Neural cell (in vitro differentiated cells): Measurements from ENCODE around the gene TSPAN18.

Experiments used
- EZH2 ChIP-seq: fragments of 200-600, 300-800 bp; shearing (Covaris generic), sonication (generic); IDR thresholded peaks from 2 replicates; pipeline ENCODE4 v1.6.1; 2014; ENCODE audit warnings: antibody characterized with exemption, low read length, borderline replicate concordance, mild to moderate bottlenecking; ENCODE audit not compliant: insufficient read depth, poor library complexity, severe bottlenecking
- POLR2AphosphoS5 ChIP-seq: IDR thresholded peaks from 2 replicates; pipeline ENCODE4 v1.6.1; 2012
- SMC3 ChIP-seq: fragments of 450-650 bp; conservative IDR thresholded peaks from 2 replicates; pipeline ENCODE4 v1.6.1; 2014; ENCODE audit warnings: antibody characterized with exemption, mild to moderate bottlenecking, moderate library complexity; ENCODE audit not compliant: poor library complexity
- TF ChIP-seq, protein P1 (sequence below): fragments of 450-650 bp; IDR thresholded peaks from 2 replicates; pipeline ENCODE4 v1.5.1; 2014; ENCODE audit warnings: antibody characterized with exemption, mild to moderate bottlenecking, moderate library complexity; ENCODE audit not compliant: poor library complexity, severe bottlenecking

DNA sequence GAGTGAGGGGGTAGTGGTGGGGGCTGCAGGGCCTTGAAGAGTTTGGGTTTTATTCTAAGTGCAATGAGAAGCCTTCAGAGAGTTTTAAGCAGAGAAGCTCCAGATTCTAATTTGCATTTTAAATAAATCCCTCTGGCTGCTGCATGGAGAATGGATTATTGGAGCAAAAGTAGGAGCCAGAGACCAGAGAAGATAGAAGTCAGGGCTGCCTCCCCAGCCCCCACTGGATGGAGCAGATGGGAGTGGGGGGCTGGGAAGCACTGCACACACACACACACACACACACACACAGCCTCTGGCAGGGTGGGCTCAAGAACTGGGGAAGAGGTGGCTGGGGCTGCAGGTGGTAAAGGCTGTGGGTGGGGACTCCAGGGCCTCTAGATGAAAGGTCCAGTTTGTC lies 75.6 kb downstream of the TSPAN18 start:
- TF ChIP-seq, protein P1, sequence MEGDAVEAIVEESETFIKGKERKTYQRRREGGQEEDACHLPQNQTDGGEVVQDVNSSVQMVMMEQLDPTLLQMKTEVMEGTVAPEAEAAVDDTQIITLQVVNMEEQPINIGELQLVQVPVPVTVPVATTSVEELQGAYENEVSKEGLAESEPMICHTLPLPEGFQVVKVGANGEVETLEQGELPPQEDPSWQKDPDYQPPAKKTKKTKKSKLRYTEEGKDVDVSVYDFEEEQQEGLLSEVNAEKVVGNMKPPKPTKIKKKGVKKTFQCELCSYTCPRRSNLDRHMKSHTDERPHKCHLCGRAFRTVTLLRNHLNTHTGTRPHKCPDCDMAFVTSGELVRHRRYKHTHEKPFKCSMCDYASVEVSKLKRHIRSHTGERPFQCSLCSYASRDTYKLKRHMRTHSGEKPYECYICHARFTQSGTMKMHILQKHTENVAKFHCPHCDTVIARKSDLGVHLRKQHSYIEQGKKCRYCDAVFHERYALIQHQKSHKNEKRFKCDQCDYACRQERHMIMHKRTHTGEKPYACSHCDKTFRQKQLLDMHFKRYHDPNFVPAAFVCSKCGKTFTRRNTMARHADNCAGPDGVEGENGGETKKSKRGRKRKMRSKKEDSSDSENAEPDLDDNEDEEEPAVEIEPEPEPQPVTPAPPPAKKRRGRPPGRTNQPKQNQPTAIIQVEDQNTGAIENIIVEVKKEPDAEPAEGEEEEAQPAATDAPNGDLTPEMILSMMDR: no peak
- TF ChIP-seq POLR2AphosphoS5: no peak
- TF ChIP-seq EZH2: no peak
- TF ChIP-seq SMC3: no peak
